GM23248 (cell line): ENCODE data around the gene AMBRA1. TPM values are rescaled to one million over a fixed set of nuclear protein-coding genes. Genes with fewer than 3 reads are reported as not detected.
A peak's percentile ranks its signal among the peaks of the same experiment; 100 is the strongest.
"Not testable (repeated sequence)": the region's sequence is repeated elsewhere in the genome, so short reads cannot be mapped to it uniquely, and the experiment has no call there.

Experiments
- DNase-seq: peaks from one replicate; pipeline ENCODE4 v3.0.0-alpha.2; 2015
- H2AFZ ChIP-seq: fragments of 200-600 bp; sonication (generic); 2 replicates; pipeline ENCODE4 v1.6.1; 2016; ENCODE audit warnings: antibody characterized with exemption
- H3F3A ChIP-seq: fragments of 200-600 bp; sonication (generic); 2 replicates; pipeline ENCODE4 v1.6.1; 2016; ENCODE audit warnings: mild to moderate bottlenecking, antibody characterized with exemption, mixed run types; ENCODE audit not compliant: insufficient read depth
- H3K27ac ChIP-seq: fragments of 200-600 bp; sonication (generic); 2 replicates; pipeline ENCODE4 v1.5.1; 2016; ENCODE audit warnings: mild to moderate bottlenecking
- H3K27me3 ChIP-seq: fragments of 200-600 bp; sonication (generic); replicated peaks from 2 replicates; pipeline ENCODE4 v1.6.1; 2016; ENCODE audit warnings: mild to moderate bottlenecking; ENCODE audit not compliant: insufficient read depth
- H3K36me3 ChIP-seq: fragments of 200-600 bp; sonication (generic); 2 replicates; pipeline ENCODE4 v1.6.1; 2016; ENCODE audit warnings: low read depth, mild to moderate bottlenecking
- H3K4me1 ChIP-seq: fragments of 200-600 bp; sonication (generic); 2 replicates; pipeline ENCODE4 v1.6.1; 2016; ENCODE audit warnings: mild to moderate bottlenecking; ENCODE audit not compliant: insufficient read depth
- H3K4me2 ChIP-seq: fragments of 200-600 bp; sonication (generic); one replicate; pipeline ENCODE4 v1.6.1; 2016; ENCODE audit warnings: mild to moderate bottlenecking; ENCODE audit not compliant: unreplicated experiment
- H3K4me3 ChIP-seq: fragments of 200-600 bp; sonication (generic); 2 replicates; pipeline ENCODE4 v1.5.1; 2016; ENCODE audit warnings: mild to moderate bottlenecking
- H3K79me2 ChIP-seq: fragments of 200-600 bp; sonication (generic); 2 replicates; pipeline ENCODE4 v1.6.1; 2016; ENCODE audit warnings: mild to moderate bottlenecking; ENCODE audit not compliant: insufficient read depth
- H3K9ac ChIP-seq: fragments of 200-600 bp; sonication (generic); 2 replicates; pipeline ENCODE4 v1.6.1; 2016; ENCODE audit warnings: mild to moderate bottlenecking
- H3K9me2 ChIP-seq: fragments of 200-600 bp; sonication (generic); 2 replicates; pipeline ENCODE4 v1.6.1; 2016; ENCODE audit warnings: mixed run types, mild to moderate bottlenecking, moderate library complexity; ENCODE audit not compliant: insufficient read depth
- H3K9me3 ChIP-seq: fragments of 200-600 bp; sonication (generic); one replicate; pipeline ENCODE4 v1.6.1; 2017; ENCODE audit warnings: low read depth
- H4K20me1 ChIP-seq: fragments of 200-600 bp; sonication (generic); 2 replicates; pipeline ENCODE4 v1.6.0; 2016; ENCODE audit not compliant: insufficient read depth
- EZH2 ChIP-seq: fragments of 200-600 bp; sonication (generic); IDR thresholded peaks from 2 replicates; pipeline ENCODE4 v1.6.1; 2018; ENCODE audit warnings: antibody characterized with exemption, mild to moderate bottlenecking; ENCODE audit not compliant: insufficient read depth, poor library complexity, severe bottlenecking
- EZH2phosphoT487 ChIP-seq: fragments of 200-600 bp; sonication (generic); IDR thresholded peaks from 2 replicates; pipeline ENCODE4 v1.6.1; 2018; ENCODE audit warnings: antibody characterized with exemption, moderate library complexity, mild to moderate bottlenecking, low read depth; ENCODE audit not compliant: insufficient read depth
- WGBS, 2 experiments: methylation state at CpG; one replicate each; pipeline ENCODE4 v1.1.6; 2015 to 2017; ENCODE audit warnings: low lambda C conversion rate in 2 of 2, low coverage in 1 of 2; ENCODE audit errors: missing lambda C conversion rate in 2 of 2; 5-methylcytosine and 5-hydroxymethylcytosine counted together
- in situ Hi-C: fragments of 300-500 bp; cut with MboI; formaldehyde crosslinking; loops from 2 replicates; pipeline ENCODE4 v1.15.0; 2020
- polyA plus RNA-seq: library from polyadenylated mRNA; unstranded; fragments of >200 nt; fragmentation: Nextera tagmentation; extraction: Ambion mirVana; gene quantifications from 2 replicates; pipeline ENCODE4 v1.2.1, GENCODE V29; 2016
- total RNA-seq: library from RNA; depleted of rRNA; stranded (reverse); fragments of >200 nt; shearing (Covaris generic); gene quantifications from 2 replicates; pipeline ENCODE4 v1.2.3, GENCODE V29; 2014

The AMBRA1 gene
- total and polyA plus RNA-seq, 2 experiments from 2014 or later = 5.0 to 46.0 TPM

- no peaks in the 10 kb centered on the region for H3K9me3 ChIP-seq
- peaks cover 27% of the 10 kb centered on the region for H3K4me1 ChIP-seq
- peak; percentile 5 for DNase-seq
- 0 out of 2 replicates have a peak, but pooled peaks cover 3% of the 10 kb centered on the region for H4K20me1 ChIP-seq
- H3K79me2 ChIP-seq = peaks cover 78% of the 10 kb centered on the region
- peaks cover 17% of the 10 kb centered on the region for H3F3A ChIP-seq
- H3K9ac ChIP-seq = 0 out of 2 replicates have a peak overlapping the region, but pooled peaks have one; percentile 25
- H3K4me3 ChIP-seq = peak overlapping the region; percentile 32
- TF ChIP-seq EZH2phosphoT487 (no peak), EZH2 (no peak)
- no peak overlapping the region for H3K27ac ChIP-seq
- peak overlapping the region; percentile 59 for H3K4me2 ChIP-seq
- H3K27me3 ChIP-seq = no peaks in the 10 kb centered on the region
- WGBS, 2 experiments = 52 to 53% methylated on average over 11 of the region's 11 CpGs
- H3K36me3 ChIP-seq = no peaks in the 10 kb centered on the region
- in situ Hi-C loops = no loop called here
- H3K9me2 ChIP-seq = no peaks in the 10 kb centered on the region
- H2AFZ ChIP-seq = no peak overlapping the region
These were observed 2.9 kb downstream of the AMBRA1 start for GRCh38 chr11:46590740-46591605.

- no peaks in the 10 kb centered on the region for H3K36me3 ChIP-seq
- peaks cover 11% of the 10 kb centered on the region; the same call in 1 of the 2 replicates for H3F3A ChIP-seq
- no peak overlapping the region for H3K9ac ChIP-seq
- H4K20me1 ChIP-seq = 0 out of 2 replicates have a peak, but pooled peaks cover 3% of the 10 kb centered on the region
- H3K4me2 ChIP-seq = no peak overlapping the region
- H3K9me2 ChIP-seq = no peaks in the 10 kb centered on the region
- in situ Hi-C loops = no loop called here
- no peak overlapping the region for H3K4me3 ChIP-seq
- H2AFZ ChIP-seq = no peak overlapping the region
- peaks cover 22% of the 10 kb centered on the region for H3K4me1 ChIP-seq
- no peak overlapping the region for H3K27ac ChIP-seq
- no peak for TF ChIP-seq EZH2phosphoT487
- no peak for TF ChIP-seq EZH2
- DNase-seq = peak; percentile 12
- no peaks in the 10 kb centered on the region for H3K9me3 ChIP-seq
- no peaks in the 10 kb centered on the region for H3K27me3 ChIP-seq
- H3K79me2 ChIP-seq = peaks cover 94% of the 10 kb centered on the region
These were observed 4.9 kb downstream of the AMBRA1 start for GRCh38 chr11:46588915-46589314.

GRCh38 chr11:46588131-46588530 is 5.7 kb downstream of the AMBRA1 start:
- H3K9me2 ChIP-seq = no peaks in the 10 kb centered on the region
- no peaks in the 10 kb centered on the region for H3K36me3 ChIP-seq
- no peak overlapping the region for H3K4me2 ChIP-seq
- H4K20me1 ChIP-seq = 0 out of 2 replicates have a peak, but pooled peaks cover 3% of the 10 kb centered on the region
- 87 to 93% methylated on average over 5 of the region's 5 CpGs for WGBS, 2 experiments
- TF ChIP-seq EZH2phosphoT487 = no peak
- TF ChIP-seq EZH2 = no peak
- peaks cover 11% of the 10 kb centered on the region; the same call in 1 of the 2 replicates for H3F3A ChIP-seq
- H3K4me1 ChIP-seq = peaks cover 22% of the 10 kb centered on the region
- H3K79me2 ChIP-seq = peaks cover 87% of the 10 kb centered on the region
- no peak for DNase-seq
- no peak overlapping the region for H3K9ac ChIP-seq
- H3K27ac ChIP-seq = no peak overlapping the region
- no peaks in the 10 kb centered on the region for H3K27me3 ChIP-seq
- H2AFZ ChIP-seq = no peak overlapping the region
- in situ Hi-C loops = no loop called here
- no peak overlapping the region for H3K4me3 ChIP-seq
- H3K9me3 ChIP-seq = no peaks in the 10 kb centered on the region

- DNase-seq, H3K27ac ChIP-seq, H3K27me3 ChIP-seq, H3K4me2 ChIP-seq, H3K9me3 ChIP-seq, H3K4me3 ChIP-seq, H3K9me2 ChIP-seq, H2AFZ ChIP-seq, H3K9ac ChIP-seq, H3K4me1 ChIP-seq, in situ Hi-C loops, H4K20me1 ChIP-seq, H3K36me3 ChIP-seq, H3F3A ChIP-seq: not testable (repeated sequence)
- 86 to 100% methylated on average over 1 of the region's 1 CpG for WGBS, 2 experiments
- peaks cover 86% of the 10 kb centered on the region for H3K79me2 ChIP-seq
These were observed 10.3 kb downstream of the AMBRA1 start for GRCh38 chr11:46583513-46583912.
